Neural cell (in vitro differentiated cells): ENCODE measurements around the gene TMF1. TPM values are rescaled to one million over a fixed set of nuclear protein-coding genes. Genes with fewer than 3 reads are reported as not detected.

ENCODE experiments used
- H2AFZ ChIP-seq: fragments of 200-600, 300-800 bp; sonication (generic), shearing (Covaris generic); 2 replicates; pipeline ENCODE4 v1.6.0; 2014; ENCODE audit warnings: low read depth, mild to moderate bottlenecking, antibody characterized with exemption, low read length, moderate library complexity
- H3F3A ChIP-seq: fragments of 200-600 bp; shearing (Covaris generic); 2 replicates; pipeline ENCODE4 v1.6.1; 2016; ENCODE audit warnings: mild to moderate bottlenecking, moderate library complexity, mixed read lengths, antibody characterized with exemption, low read length; ENCODE audit not compliant: insufficient read depth, poor library complexity, severe bottlenecking
- H3K27ac ChIP-seq: fragments of 200-600, 300-800 bp; sonication (generic), shearing (Covaris generic); 2 replicates; pipeline ENCODE4 v1.5.1; 2014; ENCODE audit warnings: mild to moderate bottlenecking, low read length, moderate library complexity
- H3K27me3 ChIP-seq: fragments of 300-800, 200-600 bp; sonication (generic), shearing (Covaris generic); 2 replicates; pipeline ENCODE4 v1.6.0; 2014; ENCODE audit warnings: mild to moderate bottlenecking, low read depth, low read length, moderate library complexity; ENCODE audit not compliant: insufficient read depth
- H3K36me3 ChIP-seq: fragments of 300-800, 200-600 bp; sonication (generic), shearing (Covaris generic); 2 replicates; pipeline ENCODE4 v1.5.1; 2014; ENCODE audit warnings: mild to moderate bottlenecking, antibody characterized with exemption, low read length, moderate library complexity; ENCODE audit not compliant: insufficient read depth
- H3K4me2 ChIP-seq: fragments of 300-800, 200-600 bp; sonication (generic), shearing (Covaris generic); 2 replicates; pipeline ENCODE4 v1.6.0; 2014; ENCODE audit warnings: mild to moderate bottlenecking, low read length
- H3K4me3 ChIP-seq: fragments of 300-800, 200-600 bp; sonication (generic), shearing (Covaris generic); 2 replicates; pipeline ENCODE4 v1.5.1; 2014; ENCODE audit warnings: mild to moderate bottlenecking, low read length, moderate library complexity
- H3K79me2 ChIP-seq: fragments of 200-600 bp; shearing (Covaris generic); replicated peaks from 2 replicates; pipeline ENCODE4 v1.6.0; 2014; ENCODE audit warnings: mild to moderate bottlenecking, low read length, moderate library complexity; ENCODE audit not compliant: insufficient read depth
- H3K9ac ChIP-seq: fragments of 300-800, 200-600 bp; sonication (generic), shearing (Covaris generic); 2 replicates; pipeline ENCODE4 v1.6.1; 2016; ENCODE audit warnings: mild to moderate bottlenecking, low read length, mixed read lengths
- H3K9me2 ChIP-seq: fragments of 200-600 bp; shearing (Covaris generic); 2 replicates; pipeline ENCODE4 v1.6.1; 2016; ENCODE audit warnings: mild to moderate bottlenecking, low read length, mixed read lengths; ENCODE audit not compliant: insufficient read depth
- H3K9me3 ChIP-seq: fragments of 200-600, 300-800 bp; sonication (generic), shearing (Covaris generic); 2 replicates; pipeline ENCODE4 v1.6.1; 2016; ENCODE audit warnings: mild to moderate bottlenecking, mixed run types, low read length, moderate library complexity, mixed read lengths
- H4K20me1 ChIP-seq: fragments of 200-600 bp; shearing (Covaris generic); 2 replicates; pipeline ENCODE4 v1.6.1; 2016; ENCODE audit warnings: mild to moderate bottlenecking, mixed run types; ENCODE audit not compliant: insufficient read depth
- EP300 ChIP-seq: fragments of 450-650 bp; conservative IDR thresholded peaks from 2 replicates; pipeline ENCODE4 v1.6.1; 2014; ENCODE audit warnings: antibody characterized with exemption, mild to moderate bottlenecking, moderate library complexity; ENCODE audit not compliant: poor library complexity, severe bottlenecking
- EZH2 ChIP-seq: fragments of 200-600, 300-800 bp; shearing (Covaris generic), sonication (generic); IDR thresholded peaks from 2 replicates; pipeline ENCODE4 v1.6.1; 2014; ENCODE audit warnings: antibody characterized with exemption, low read length, borderline replicate concordance, mild to moderate bottlenecking; ENCODE audit not compliant: insufficient read depth, poor library complexity, severe bottlenecking
- MXI1 ChIP-seq: fragments of 450-650 bp; conservative IDR thresholded peaks from 2 replicates; pipeline ENCODE4 v1.6.1; 2014; ENCODE audit warnings: antibody characterized with exemption, mild to moderate bottlenecking; ENCODE audit not compliant: poor library complexity, severe bottlenecking
- POLR2AphosphoS5 ChIP-seq: IDR thresholded peaks from 2 replicates; pipeline ENCODE4 v1.6.1; 2012
- RAD21 ChIP-seq: fragments of 450-650 bp; conservative IDR thresholded peaks from 2 replicates; pipeline ENCODE4 v1.6.1; 2014; ENCODE audit warnings: antibody characterized with exemption, mild to moderate bottlenecking, moderate library complexity
- SMC3 ChIP-seq: fragments of 450-650 bp; conservative IDR thresholded peaks from 2 replicates; pipeline ENCODE4 v1.6.1; 2014; ENCODE audit warnings: antibody characterized with exemption, mild to moderate bottlenecking, moderate library complexity; ENCODE audit not compliant: poor library complexity
- TAF1 ChIP-seq: IDR thresholded peaks from 2 replicates; pipeline ENCODE4 v1.6.1; 2012; ENCODE audit warnings: low read depth
- polyA plus RNA-seq: library from polyadenylated mRNA; depleted of rRNA; stranded (reverse); fragments of >200 nt; gene quantifications from 2 replicates; pipeline ENCODE4 v1.2.3, GENCODE V29; 2014
- TF ChIP-seq, protein P1 (sequence below): IDR thresholded peaks from 2 replicates; pipeline ENCODE4 v1.6.1; 2012; ENCODE audit warnings: borderline replicate concordance
- TF ChIP-seq, protein P2 (sequence below): fragments of 450-650 bp; IDR thresholded peaks from 2 replicates; pipeline ENCODE4 v1.5.1; 2014; ENCODE audit warnings: antibody characterized with exemption, mild to moderate bottlenecking, moderate library complexity; ENCODE audit not compliant: poor library complexity, severe bottlenecking

TMF1 gene
- polyA plus RNA-seq, 1 donor from 2014 or later = 21.4 TPM

DNA sequence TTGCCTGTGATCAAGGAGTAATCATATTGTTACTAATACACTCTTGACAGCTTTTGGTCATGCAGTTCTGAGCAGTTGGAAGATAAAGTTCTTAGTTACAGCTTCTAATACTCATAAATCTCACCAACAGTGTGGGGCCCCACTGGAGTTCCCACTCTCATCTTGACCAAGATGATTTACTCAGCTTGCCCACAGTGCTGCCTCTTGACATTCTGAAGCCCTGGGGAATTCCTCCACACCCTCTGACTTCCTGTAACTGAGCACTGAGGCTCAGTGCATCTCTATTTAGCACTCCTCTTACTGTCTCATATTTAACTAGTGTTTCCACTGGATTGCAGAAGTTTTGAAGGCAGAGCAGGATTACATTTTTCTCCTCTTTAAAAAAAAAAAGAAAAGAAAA lies 30.7 kb upstream of the TMF1 start:
- Histone ChIP-seq H3K9me2 (no peaks in the 10 kb centered on the region), H3F3A (no peaks in the 10 kb centered on the region), H3K36me3 (no peaks in the 10 kb centered on the region), H3K4me2 (no peak overlapping the region), H4K20me1 (no peaks in the 10 kb centered on the region), H3K9ac (no peak overlapping the region), H3K27ac (no peak overlapping the region), H2AFZ (no peak overlapping the region), H3K27me3 (no peaks in the 10 kb centered on the region), H3K4me3 (no peak overlapping the region), H3K79me2 (peaks cover 46% of the 10 kb centered on the region), H3K9me3 (no peaks in the 10 kb centered on the region)
- TF ChIP-seq, protein P1, sequence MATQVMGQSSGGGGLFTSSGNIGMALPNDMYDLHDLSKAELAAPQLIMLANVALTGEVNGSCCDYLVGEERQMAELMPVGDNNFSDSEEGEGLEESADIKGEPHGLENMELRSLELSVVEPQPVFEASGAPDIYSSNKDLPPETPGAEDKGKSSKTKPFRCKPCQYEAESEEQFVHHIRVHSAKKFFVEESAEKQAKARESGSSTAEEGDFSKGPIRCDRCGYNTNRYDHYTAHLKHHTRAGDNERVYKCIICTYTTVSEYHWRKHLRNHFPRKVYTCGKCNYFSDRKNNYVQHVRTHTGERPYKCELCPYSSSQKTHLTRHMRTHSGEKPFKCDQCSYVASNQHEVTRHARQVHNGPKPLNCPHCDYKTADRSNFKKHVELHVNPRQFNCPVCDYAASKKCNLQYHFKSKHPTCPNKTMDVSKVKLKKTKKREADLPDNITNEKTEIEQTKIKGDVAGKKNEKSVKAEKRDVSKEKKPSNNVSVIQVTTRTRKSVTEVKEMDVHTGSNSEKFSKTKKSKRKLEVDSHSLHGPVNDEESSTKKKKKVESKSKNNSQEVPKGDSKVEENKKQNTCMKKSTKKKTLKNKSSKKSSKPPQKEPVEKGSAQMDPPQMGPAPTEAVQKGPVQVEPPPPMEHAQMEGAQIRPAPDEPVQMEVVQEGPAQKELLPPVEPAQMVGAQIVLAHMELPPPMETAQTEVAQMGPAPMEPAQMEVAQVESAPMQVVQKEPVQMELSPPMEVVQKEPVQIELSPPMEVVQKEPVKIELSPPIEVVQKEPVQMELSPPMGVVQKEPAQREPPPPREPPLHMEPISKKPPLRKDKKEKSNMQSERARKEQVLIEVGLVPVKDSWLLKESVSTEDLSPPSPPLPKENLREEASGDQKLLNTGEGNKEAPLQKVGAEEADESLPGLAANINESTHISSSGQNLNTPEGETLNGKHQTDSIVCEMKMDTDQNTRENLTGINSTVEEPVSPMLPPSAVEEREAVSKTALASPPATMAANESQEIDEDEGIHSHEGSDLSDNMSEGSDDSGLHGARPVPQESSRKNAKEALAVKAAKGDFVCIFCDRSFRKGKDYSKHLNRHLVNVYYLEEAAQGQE = no peak
- TF ChIP-seq POLR2AphosphoS5 (no peak), EZH2 (no peak), RAD21 (no peak), MXI1 (no peak), SMC3 (no peak), EP300 (no peak), TAF1 (no peak)
- TF ChIP-seq, protein P2, sequence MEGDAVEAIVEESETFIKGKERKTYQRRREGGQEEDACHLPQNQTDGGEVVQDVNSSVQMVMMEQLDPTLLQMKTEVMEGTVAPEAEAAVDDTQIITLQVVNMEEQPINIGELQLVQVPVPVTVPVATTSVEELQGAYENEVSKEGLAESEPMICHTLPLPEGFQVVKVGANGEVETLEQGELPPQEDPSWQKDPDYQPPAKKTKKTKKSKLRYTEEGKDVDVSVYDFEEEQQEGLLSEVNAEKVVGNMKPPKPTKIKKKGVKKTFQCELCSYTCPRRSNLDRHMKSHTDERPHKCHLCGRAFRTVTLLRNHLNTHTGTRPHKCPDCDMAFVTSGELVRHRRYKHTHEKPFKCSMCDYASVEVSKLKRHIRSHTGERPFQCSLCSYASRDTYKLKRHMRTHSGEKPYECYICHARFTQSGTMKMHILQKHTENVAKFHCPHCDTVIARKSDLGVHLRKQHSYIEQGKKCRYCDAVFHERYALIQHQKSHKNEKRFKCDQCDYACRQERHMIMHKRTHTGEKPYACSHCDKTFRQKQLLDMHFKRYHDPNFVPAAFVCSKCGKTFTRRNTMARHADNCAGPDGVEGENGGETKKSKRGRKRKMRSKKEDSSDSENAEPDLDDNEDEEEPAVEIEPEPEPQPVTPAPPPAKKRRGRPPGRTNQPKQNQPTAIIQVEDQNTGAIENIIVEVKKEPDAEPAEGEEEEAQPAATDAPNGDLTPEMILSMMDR = no peak

DNA sequence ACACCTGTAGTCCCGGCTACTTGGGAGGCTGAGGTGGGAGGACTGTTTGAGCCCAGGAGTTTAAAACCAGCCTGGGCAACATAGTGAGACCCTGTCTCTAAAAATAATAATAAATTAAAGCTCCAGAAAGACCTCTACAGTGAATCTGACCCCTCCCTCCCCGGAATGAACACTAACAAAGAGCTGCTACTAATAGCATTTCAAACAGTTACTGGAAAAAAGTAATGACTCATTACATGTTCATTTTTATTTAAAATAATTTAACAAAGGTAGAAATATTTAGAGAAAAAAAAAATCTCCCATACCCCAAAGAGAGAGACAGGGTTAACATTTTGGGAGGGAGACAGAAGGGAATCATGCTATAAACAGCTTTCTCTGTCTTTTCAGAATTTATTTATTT lies 30.2 kb upstream of the TMF1 start:
- Histone ChIP-seq H4K20me1 (no peaks in the 10 kb centered on the region), H3F3A (no peaks in the 10 kb centered on the region), H3K79me2 (peaks cover 47% of the 10 kb centered on the region), H3K36me3 (no peaks in the 10 kb centered on the region), H3K27me3 (no peaks in the 10 kb centered on the region), H3K9me3 (no peaks in the 10 kb centered on the region), H3K9me2 (no peaks in the 10 kb centered on the region), H3K9ac (no peak overlapping the region), H2AFZ (no peak overlapping the region), H3K27ac (no peak overlapping the region), H3K4me2 (no peak overlapping the region), H3K4me3 (no peak overlapping the region)
- TF ChIP-seq EP300 = no peak
- no peak for TF ChIP-seq RAD21
- no peak for TF ChIP-seq TAF1
- no peak for TF ChIP-seq EZH2
- no peak for TF ChIP-seq MXI1
- no peak for TF ChIP-seq SMC3
- TF ChIP-seq POLR2AphosphoS5 = no peak
- TF ChIP-seq, protein P2 = no peak
- TF ChIP-seq, protein P1 = no peak
